ENCODE measurements around the gene MCUB. TPM values are rescaled to one million over a fixed set of nuclear protein-coding genes. Genes with fewer than 3 reads are reported as not detected.
"Not testable (repeated sequence)": the region's sequence is repeated elsewhere in the genome, so short reads cannot be mapped to it uniquely, and the experiment has no call there.

The MCUB gene
- total RNA-seq, 1 donor: 95.8 TPM

DNA sequence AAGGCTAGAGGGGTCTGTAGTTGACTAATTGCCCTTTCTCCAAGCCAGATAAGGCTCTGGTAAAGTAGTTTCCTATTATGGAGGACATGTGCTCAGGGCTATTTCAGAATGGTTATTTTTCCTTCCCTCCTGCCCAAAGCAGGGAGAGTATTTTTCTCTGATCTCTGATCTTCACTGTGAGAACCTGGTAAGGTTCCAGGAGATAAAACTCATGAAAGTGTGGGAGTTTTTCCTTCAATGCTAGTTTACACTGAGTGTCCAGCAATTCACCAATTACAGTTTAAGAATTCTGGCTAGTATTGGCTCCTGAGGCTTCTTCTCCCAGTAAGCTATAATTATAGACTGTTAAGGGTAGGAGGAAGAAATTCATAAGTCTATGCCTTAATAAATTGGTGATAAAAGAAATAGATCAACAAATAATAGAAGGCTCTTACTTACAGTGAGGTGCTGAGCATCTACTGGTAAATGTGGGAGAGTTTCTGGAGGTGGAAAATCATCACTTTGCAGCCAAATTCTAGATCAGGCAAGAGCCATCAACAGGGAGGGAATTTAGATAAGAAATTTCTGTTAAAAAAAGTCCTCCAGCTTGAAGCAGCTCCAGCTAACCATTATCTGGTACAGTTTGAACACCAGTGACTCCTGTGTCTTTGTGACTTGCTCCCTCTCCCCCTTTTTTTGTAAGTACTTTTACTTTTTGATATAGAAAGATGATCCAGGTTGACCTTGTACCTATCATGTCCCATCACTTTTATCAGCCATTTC, 112.3 kb downstream of the MCUB start:
- H3K9me3 ChIP-seq (ENCODE audit: low read depth, low read length): no peaks in the 10 kb centered on the region
- no peaks in the 10 kb centered on the region for H3K4me1 ChIP-seq (ENCODE audit: insufficient read depth, low read length)
- H3K27me3 ChIP-seq (ENCODE audit: insufficient read depth, low read length): no peaks in the 10 kb centered on the region
- H3K4me3 ChIP-seq (ENCODE audit: low read length): no peak overlapping the region

DNA sequence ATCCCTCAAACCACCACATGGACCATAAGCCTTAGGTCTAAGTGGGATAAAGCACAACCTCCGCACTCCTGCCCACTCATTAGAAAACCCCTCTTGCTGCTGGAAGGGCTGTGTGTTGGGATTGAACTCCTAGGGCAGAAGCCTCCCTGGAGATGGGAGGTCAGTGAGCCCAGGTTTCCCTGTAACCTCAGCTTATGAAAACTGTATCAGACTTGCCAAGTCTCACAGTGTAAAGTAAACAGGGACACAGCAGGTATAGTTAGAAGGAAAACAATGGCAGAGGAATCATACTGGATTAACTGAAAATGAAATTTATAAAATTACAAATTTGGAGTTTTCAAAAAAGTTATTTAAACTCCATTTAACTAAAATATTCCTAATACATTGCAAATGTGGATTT, 113.3 kb downstream of the MCUB start:
- Histone ChIP-seq H3K9me3 (ENCODE audit: low read depth, low read length) (no peaks in the 10 kb centered on the region), H3K4me3 (ENCODE audit: low read length) (no peak overlapping the region), H3K4me1 (ENCODE audit: insufficient read depth, low read length) (no peaks in the 10 kb centered on the region), H3K27me3 (ENCODE audit: insufficient read depth, low read length) (no peaks in the 10 kb centered on the region)

DNA sequence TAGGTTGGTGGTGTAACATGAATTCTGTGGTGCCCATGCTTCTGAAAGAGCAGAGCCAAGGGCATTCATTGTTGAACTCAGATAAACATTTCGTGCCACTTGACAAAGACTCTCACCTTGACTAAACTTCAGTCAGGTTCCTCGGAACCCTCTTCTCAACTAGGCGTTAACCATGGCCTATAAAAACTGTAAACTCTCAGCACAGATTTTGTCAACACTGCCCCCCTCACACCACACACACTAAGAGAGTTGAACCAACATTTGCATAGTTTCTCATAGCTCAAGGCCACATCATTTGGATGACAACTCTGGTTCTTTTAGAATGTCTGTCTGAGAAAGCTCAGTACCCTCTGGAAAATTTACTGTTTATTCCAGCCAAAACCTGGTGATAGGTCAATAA, 115.1 kb downstream of the MCUB start:
- Histone ChIP-seq H3K9me3 (ENCODE audit: low read depth, low read length) (no peaks in the 10 kb centered on the region), H3K4me1 (ENCODE audit: insufficient read depth, low read length) (no peaks in the 10 kb centered on the region), H3K27me3 (ENCODE audit: insufficient read depth, low read length) (no peaks in the 10 kb centered on the region), H3K4me3 (ENCODE audit: low read length) (no peak overlapping the region)

GRCh38 chr4:109675843-109676242, 115.8 kb downstream of the MCUB start:
- no peak overlapping the region for H3K4me3 ChIP-seq (ENCODE audit: low read length)

DNA sequence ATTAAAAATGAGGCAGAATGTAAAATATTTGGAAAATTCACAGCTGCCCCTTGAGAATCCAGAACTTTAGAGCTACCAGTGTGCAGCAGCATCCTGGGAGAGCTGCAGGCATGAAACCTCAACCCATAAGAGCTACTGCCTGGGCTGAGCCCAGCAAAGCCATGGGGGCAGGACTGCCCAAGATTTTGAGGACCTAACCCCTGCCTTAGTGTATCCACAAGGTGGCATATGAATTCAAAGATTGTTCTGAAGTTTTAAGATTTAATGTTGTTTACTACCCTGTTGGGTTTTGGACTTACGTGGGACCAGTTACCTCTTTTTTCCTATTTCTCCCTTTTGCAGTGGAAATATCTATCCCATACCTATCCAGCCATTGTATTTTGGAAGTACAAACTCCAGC, 116.8 kb downstream of the MCUB start:
- H3K27me3 ChIP-seq (ENCODE audit: insufficient read depth, low read length): no peaks in the 10 kb centered on the region

More at GRCh38 chr4:109675843-109676242, 115.8 kb downstream of the MCUB start:
- Histone ChIP-seq H3K9me3 (ENCODE audit: low read depth, low read length) (no peaks in the 10 kb centered on the region), H3K27me3 (ENCODE audit: insufficient read depth, low read length) (no peaks in the 10 kb centered on the region), H3K4me1 (ENCODE audit: insufficient read depth, low read length) (no peaks in the 10 kb centered on the region)

GRCh38 chr4:109678472-109678871, 118.4 kb downstream of the MCUB start:
- H3K4me3 ChIP-seq (ENCODE audit: low read length): not testable (repeated sequence)

More for the DNA sequence above, 116.8 kb downstream of the MCUB start:
- Histone ChIP-seq H3K4me1 (ENCODE audit: insufficient read depth, low read length) (no peaks in the 10 kb centered on the region), H3K9me3 (ENCODE audit: low read depth, low read length) (no peaks in the 10 kb centered on the region), H3K4me3 (ENCODE audit: low read length) (no peak overlapping the region)

DNA sequence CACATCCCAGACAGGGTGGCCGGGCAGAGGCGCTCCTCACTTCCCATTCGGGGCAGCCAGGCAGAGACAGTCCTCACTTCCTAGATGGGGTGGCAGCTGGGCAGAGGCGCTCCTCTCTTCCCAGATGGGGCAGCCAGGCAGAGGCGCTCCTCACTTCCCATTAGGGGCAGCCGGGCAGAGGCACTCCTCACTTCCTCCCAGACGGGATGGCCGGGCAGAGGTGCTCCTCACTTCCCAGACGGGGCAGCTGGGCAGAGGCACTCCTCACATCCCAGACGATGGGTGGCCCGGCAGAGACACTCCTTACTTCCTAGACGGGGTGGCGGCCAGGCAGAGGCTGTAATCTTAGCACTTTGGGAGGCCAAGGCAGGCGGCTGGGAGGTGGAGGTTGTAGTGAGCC, 118.9 kb downstream of the MCUB start:
- not testable (repeated sequence) for H3K4me1 ChIP-seq (ENCODE audit: insufficient read depth, low read length); H3K4me3 ChIP-seq (ENCODE audit: low read length); H3K27me3 ChIP-seq (ENCODE audit: insufficient read depth, low read length); H3K9me3 ChIP-seq (ENCODE audit: low read depth, low read length)

More at GRCh38 chr4:109678472-109678871, 118.4 kb downstream of the MCUB start:
- H3K27me3 ChIP-seq (ENCODE audit: insufficient read depth, low read length); H3K9me3 ChIP-seq (ENCODE audit: low read depth, low read length); H3K4me1 ChIP-seq (ENCODE audit: insufficient read depth, low read length): not testable (repeated sequence)

DNA sequence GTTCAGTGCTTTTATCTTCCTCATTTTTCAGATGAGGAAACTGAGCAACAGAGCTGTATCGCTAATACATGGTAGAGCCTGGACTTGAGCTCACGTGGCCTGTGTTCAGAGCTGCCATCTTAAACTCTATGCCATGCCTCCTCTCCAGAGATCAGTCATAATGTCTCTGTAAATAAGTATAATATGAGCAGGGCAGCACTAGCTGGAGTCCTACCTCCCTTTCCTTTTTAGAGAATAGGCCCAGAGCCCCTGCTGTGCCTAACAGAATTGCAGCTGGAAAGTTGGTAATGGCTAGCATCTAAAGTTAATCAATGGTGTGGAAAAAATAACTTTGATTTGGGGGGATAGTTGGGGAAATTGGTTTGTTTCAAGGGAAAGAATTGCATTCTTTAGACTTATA, 122.8 kb downstream of the MCUB start:
- Histone ChIP-seq H3K9me3 (ENCODE audit: low read depth, low read length) (no peaks in the 10 kb centered on the region), H3K27me3 (ENCODE audit: insufficient read depth, low read length) (no peaks in the 10 kb centered on the region), H3K4me3 (ENCODE audit: low read length) (no peak overlapping the region)

GRCh38 chr4:109683621-109684253, 123.7 kb downstream of the MCUB start:
- no peaks in the 10 kb centered on the region for H3K9me3 ChIP-seq (ENCODE audit: low read depth, low read length)
- H3K4me3 ChIP-seq (ENCODE audit: low read length): no peak overlapping the region
- no peaks in the 10 kb centered on the region for H3K4me1 ChIP-seq (ENCODE audit: insufficient read depth, low read length)
- H3K27me3 ChIP-seq (ENCODE audit: insufficient read depth, low read length): no peaks in the 10 kb centered on the region

More for the DNA sequence above, 122.8 kb downstream of the MCUB start:
- no peaks in the 10 kb centered on the region for H3K4me1 ChIP-seq (ENCODE audit: insufficient read depth, low read length)

DNA sequence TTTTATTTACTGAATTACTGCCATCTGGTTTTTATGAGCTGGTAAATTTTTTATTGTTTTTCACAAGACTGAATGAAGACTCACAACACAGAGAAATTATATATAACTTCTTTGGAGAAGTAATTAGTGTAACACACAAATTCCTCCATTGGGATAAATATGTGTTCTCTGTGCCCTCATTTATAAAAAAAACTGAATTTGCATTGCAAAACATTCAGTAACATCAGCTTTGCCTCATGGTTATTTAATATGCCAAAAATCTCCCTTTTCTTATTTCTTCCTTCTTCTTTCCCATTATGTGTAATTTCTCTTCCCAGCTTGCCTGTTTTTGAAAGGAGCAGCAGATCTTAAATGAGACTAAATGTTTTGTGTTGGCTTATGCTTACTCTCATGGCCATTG, 124.7 kb downstream of the MCUB start:
- H3K4me3 ChIP-seq (ENCODE audit: low read length): no peak overlapping the region
- H3K27me3 ChIP-seq (ENCODE audit: insufficient read depth, low read length): no peaks in the 10 kb centered on the region
- no peaks in the 10 kb centered on the region for H3K9me3 ChIP-seq (ENCODE audit: low read depth, low read length)
- no peaks in the 10 kb centered on the region for H3K4me1 ChIP-seq (ENCODE audit: insufficient read depth, low read length)

DNA sequence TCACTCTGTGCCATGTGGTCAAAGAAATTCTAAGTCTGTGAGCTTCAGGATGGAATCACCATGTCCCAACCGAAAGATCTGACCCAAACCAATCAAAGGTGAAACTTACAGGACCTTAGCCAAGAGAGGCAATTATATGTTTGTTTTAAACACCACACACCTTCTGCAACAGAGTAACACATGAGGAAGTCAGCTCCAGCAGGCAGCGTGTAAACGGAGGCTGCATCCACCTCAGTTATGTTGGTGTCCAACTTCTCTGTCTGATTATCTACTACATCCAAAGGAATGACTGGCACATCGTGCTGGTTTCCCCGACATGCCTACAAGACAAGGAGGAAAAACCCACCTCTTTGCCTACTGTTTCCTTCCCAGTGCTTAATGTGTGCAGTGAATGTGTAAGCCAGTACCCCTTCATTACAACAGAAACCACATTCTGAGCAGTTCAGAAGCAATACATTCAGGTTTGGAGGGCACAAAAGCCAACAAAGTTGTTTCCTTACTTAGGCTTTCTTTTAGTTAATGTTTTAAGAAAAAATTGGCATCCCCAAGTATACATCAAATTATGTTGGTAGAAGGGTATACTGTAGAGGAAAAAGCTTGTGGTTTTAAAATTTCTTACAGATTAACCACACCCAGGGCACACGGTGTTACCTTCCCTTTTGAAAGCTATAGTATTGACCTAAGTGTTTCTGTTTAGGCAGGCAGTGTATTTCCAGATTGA, 130.8 kb downstream of the MCUB start:
- H3K4me1 ChIP-seq (ENCODE audit: insufficient read depth, low read length): peaks cover 10% of the 10 kb centered on the region
- no peaks in the 10 kb centered on the region for H3K27me3 ChIP-seq (ENCODE audit: insufficient read depth, low read length)
- no peak overlapping the region for H3K4me3 ChIP-seq (ENCODE audit: low read length)
- H3K9me3 ChIP-seq (ENCODE audit: low read depth, low read length): no peaks in the 10 kb centered on the region

DNA sequence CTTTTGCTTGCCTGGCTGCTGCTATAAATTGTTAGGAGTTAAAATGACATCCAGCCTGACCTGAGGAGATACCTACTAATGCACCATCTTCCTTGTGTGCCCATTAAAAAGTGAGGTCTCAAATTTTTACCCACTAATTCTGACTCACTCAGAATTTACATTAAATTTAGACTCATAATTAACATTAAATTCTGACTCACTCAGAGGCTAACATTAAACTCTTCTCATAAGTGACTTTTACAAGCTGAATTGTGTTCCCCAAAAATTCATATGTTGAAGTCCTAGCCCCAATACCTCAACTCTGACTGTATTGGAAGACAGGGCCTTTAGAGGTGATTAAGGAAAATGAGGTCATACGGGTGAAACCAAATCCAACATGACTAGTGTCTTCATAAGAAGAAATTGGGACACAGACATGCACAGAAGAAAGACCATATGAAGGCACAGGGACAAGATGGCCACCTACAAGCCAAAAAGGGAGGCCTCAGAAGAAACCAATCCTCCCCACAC, 131.4 kb downstream of the MCUB start:
- Histone ChIP-seq H3K4me3 (ENCODE audit: low read length) (no peak overlapping the region), H3K9me3 (ENCODE audit: low read depth, low read length) (no peaks in the 10 kb centered on the region), H3K4me1 (ENCODE audit: insufficient read depth, low read length) (peaks cover 10% of the 10 kb centered on the region), H3K27me3 (ENCODE audit: insufficient read depth, low read length) (no peaks in the 10 kb centered on the region)

DNA sequence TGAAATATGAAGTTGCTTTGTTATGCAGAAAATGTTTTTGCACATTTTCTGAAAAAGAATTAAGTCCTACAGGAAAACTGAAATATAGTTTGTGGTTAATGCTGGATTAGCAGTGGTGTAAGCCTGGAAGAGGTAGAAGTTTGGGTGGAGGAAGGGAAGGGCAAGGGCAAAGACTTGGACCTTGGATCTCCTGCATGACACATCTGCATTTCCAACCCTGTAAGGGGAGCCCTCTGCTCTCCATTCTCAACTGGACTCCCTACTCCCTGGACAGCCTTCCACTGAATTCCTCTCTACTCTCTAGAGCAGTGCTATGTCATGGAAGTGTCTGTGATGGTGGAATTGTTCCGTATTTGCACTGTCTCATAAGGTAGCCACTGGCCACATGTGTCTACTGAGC, 138.6 kb downstream of the MCUB start:
- peaks cover 15% of the 10 kb centered on the region for H3K4me1 ChIP-seq (ENCODE audit: insufficient read depth, low read length)
- H3K27me3 ChIP-seq (ENCODE audit: insufficient read depth, low read length): no peaks in the 10 kb centered on the region
- no peaks in the 10 kb centered on the region for H3K9me3 ChIP-seq (ENCODE audit: low read depth, low read length)
- H3K4me3 ChIP-seq (ENCODE audit: low read length): no peak overlapping the region

DNA sequence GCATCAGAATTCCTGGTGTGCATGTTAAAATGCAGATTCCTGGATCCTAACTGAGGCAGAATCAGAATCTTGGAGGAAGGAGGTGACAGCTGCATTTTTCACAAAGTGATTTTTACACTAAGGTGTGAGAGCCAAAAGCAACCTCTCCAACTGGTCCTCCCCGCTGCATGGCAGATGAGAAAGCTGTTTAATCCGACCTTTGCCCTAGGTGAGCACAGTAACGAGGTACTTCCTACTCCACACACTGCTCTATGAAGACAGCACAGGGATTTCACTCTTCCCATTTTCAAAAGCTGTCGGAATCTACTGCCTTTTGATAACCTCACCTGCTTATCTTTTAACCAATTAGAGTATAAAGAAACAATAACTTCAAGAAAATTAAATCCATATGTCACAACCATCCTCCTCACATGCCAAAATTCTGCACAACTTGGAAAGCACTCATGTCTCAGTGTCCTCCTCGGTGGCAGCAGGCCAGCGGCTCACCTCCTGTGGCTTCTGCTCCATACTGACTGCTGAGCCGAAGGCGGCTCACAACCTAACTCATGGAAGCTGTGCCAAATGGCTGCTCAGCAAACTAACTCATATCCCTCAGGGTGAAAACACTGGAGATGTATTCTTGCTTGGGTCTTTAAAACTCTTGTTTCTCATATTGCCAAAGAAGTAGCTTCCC, 139.6 kb downstream of the MCUB start:
- Histone ChIP-seq H3K4me1 (ENCODE audit: insufficient read depth, low read length) (peaks cover 23% of the 10 kb centered on the region), H3K27me3 (ENCODE audit: insufficient read depth, low read length) (no peaks in the 10 kb centered on the region), H3K4me3 (ENCODE audit: low read length) (no peak overlapping the region), H3K9me3 (ENCODE audit: low read depth, low read length) (no peaks in the 10 kb centered on the region)
